HEK293 (cell line): ENCODE data around the gene SEZ6L.
A peak's percentile ranks its signal among the peaks of the same experiment; 100 is the strongest.

Source experiments
- CTCF ChIA-PET: fragments of 350-600 bp; formaldehyde crosslinking; extraction: SDS; loops from one replicate; lab custom pipeline; 2021; ENCODE audit warnings: antibody characterized with exemption; lab: Yijun Ruan, JAX
- POLR2A ChIA-PET: fragments of 300-600 bp; formaldehyde crosslinking; extraction: SDS; loops from one replicate; lab custom pipeline; 2020; ENCODE audit warnings: antibody characterized with exemption, inconsistent platforms; lab: Yijun Ruan, JAX
- H3K27ac ChIP-seq: fragments of 200-500 bp; sonication (Bioruptor generic); 2 replicates; pipeline ENCODE4 v1.5.1; 2014; ENCODE audit warnings: low read depth, low read length, control low read depth, inconsistent platforms; ENCODE audit errors: extremely low read depth
- H3K36me3 ChIP-seq, 2 experiments: fragments of 200-500 bp in 1 of 2; sonication (Bioruptor generic) in 1 of 2; 1 replicate in 1 of 2; 2 replicates in 1 of 2; pipeline ENCODE4 v1.5.1; 2014 to 2017; ENCODE audit warnings: inconsistent platforms in 2 of 2, low read length in 2 of 2; ENCODE audit not compliant: control insufficient read depth in 2 of 2, insufficient read depth in 1 of 2
- H3K4me1 ChIP-seq: fragments of 200-500 bp; sonication (Bioruptor generic); 2 replicates; pipeline ENCODE4 v1.5.1; 2014; ENCODE audit warnings: mild to moderate bottlenecking, low read length, inconsistent platforms; ENCODE audit not compliant: control insufficient read depth, insufficient read depth
- H3K4me3 ChIP-seq: 2 replicates; pipeline ENCODE4 v1.5.1; 2011; ENCODE audit warnings: low read depth, mild to moderate bottlenecking, control low read depth, low read length, moderate library complexity
- H3K9me3 ChIP-seq: fragments of 200-500 bp; sonication (Bioruptor generic); 2 replicates; pipeline ENCODE4 v1.5.1; 2014; ENCODE audit warnings: low read depth, low read length, inconsistent platforms; ENCODE audit not compliant: control insufficient read depth, insufficient read depth
- HOXC10 ChIP-seq: sonication (generic); formaldehyde crosslinking; IDR thresholded peaks from 2 replicates; pipeline ENCODE4 v1.8.1; 2023; ENCODE audit warnings: mild to moderate bottlenecking, missing genetic modification reagents
- OVOL3 ChIP-seq: fragments of 450-650 bp; formaldehyde crosslinking; IDR thresholded peaks from 2 replicates; pipeline ENCODE4 v1.5.1; 2016; ENCODE audit warnings: missing biosample characterization, missing genetic modification characterization
- PATZ1 ChIP-seq: fragments of 450-650 bp; formaldehyde crosslinking; IDR thresholded peaks from 2 replicates; pipeline ENCODE4 v1.5.1; 2016; ENCODE audit warnings: missing biosample characterization, missing genetic modification characterization
- SCRT1 ChIP-seq: fragments of 450-650 bp; formaldehyde crosslinking; IDR thresholded peaks from 2 replicates; pipeline ENCODE4 v1.5.1; 2016; ENCODE audit warnings: missing biosample characterization, missing genetic modification characterization, borderline replicate concordance
- SP3 ChIP-seq: fragments of 450-650 bp; formaldehyde crosslinking; IDR thresholded peaks from 2 replicates; pipeline ENCODE4 v1.5.1; 2016; ENCODE audit warnings: missing biosample characterization, missing genetic modification characterization
- ZEB2 ChIP-seq: fragments of 450-650 bp; formaldehyde crosslinking; IDR thresholded peaks from 2 replicates; pipeline ENCODE4 v1.5.1; 2016; ENCODE audit warnings: missing biosample characterization, missing genetic modification characterization
- ZNF138 ChIP-seq: fragments of 450-650 bp; formaldehyde crosslinking; IDR thresholded peaks from 2 replicates; pipeline ENCODE4 v1.5.1; 2016; ENCODE audit warnings: missing biosample characterization, missing genetic modification characterization, borderline replicate concordance
- ZNF146 ChIP-seq: fragments of 450-650 bp; formaldehyde crosslinking; IDR thresholded peaks from 2 replicates; pipeline ENCODE4 v1.5.1; 2016; ENCODE audit warnings: missing biosample characterization, missing genetic modification characterization
- ZNF18 ChIP-seq: fragments of 450-650 bp; formaldehyde crosslinking; IDR thresholded peaks from 2 replicates; pipeline ENCODE4 v1.5.1; 2016; ENCODE audit warnings: missing biosample characterization, missing genetic modification characterization
- ZNF2 ChIP-seq: fragments of 450-650 bp; formaldehyde crosslinking; IDR thresholded peaks from 2 replicates; pipeline ENCODE4 v1.5.1; 2016; ENCODE audit warnings: missing biosample characterization, missing genetic modification characterization
- ZNF266 ChIP-seq: fragments of 450-650 bp; formaldehyde crosslinking; IDR thresholded peaks from 2 replicates; pipeline ENCODE4 v1.5.1; 2016; ENCODE audit warnings: missing biosample characterization, missing genetic modification characterization, low read depth
- ZNF350 ChIP-seq: fragments of 450-650 bp; formaldehyde crosslinking; IDR thresholded peaks from 2 replicates; pipeline ENCODE4 v1.5.0; 2017; ENCODE audit warnings: missing biosample characterization, mild to moderate bottlenecking, missing genetic modification characterization
- ZNF391 ChIP-seq: fragments of 450-650 bp; formaldehyde crosslinking; IDR thresholded peaks from 2 replicates; pipeline ENCODE4 v1.5.1; 2016; ENCODE audit warnings: low read depth, missing biosample characterization, missing genetic modification characterization, borderline replicate concordance
- ZNF514 ChIP-seq: fragments of 450-650 bp; formaldehyde crosslinking; IDR thresholded peaks from 2 replicates; pipeline ENCODE4 v1.5.1; 2016; ENCODE audit warnings: missing biosample characterization, missing genetic modification characterization
- ZNF521 ChIP-seq: fragments of 450-650 bp; formaldehyde crosslinking; IDR thresholded peaks from 2 replicates; pipeline ENCODE4 v1.5.1; 2017; ENCODE audit warnings: missing biosample characterization, mild to moderate bottlenecking, missing genetic modification characterization
- ZNF555 ChIP-seq: fragments of 450-650 bp; formaldehyde crosslinking; conservative IDR thresholded peaks from 2 replicates; pipeline ENCODE4 v1.5.1; 2017; ENCODE audit warnings: missing biosample characterization, mild to moderate bottlenecking, missing genetic modification characterization, inconsistent platforms
- ZNF600 ChIP-seq: fragments of 450-650 bp; formaldehyde crosslinking; IDR thresholded peaks from 2 replicates; pipeline ENCODE4 v1.5.1; 2016; ENCODE audit warnings: missing biosample characterization, missing genetic modification characterization
- ZNF610 ChIP-seq: fragments of 450-650 bp; formaldehyde crosslinking; IDR thresholded peaks from 2 replicates; pipeline ENCODE4 v1.5.1; 2016; ENCODE audit warnings: missing biosample characterization, missing genetic modification characterization, borderline replicate concordance
- ZNF623 ChIP-seq: fragments of 450-650 bp; formaldehyde crosslinking; IDR thresholded peaks from 2 replicates; pipeline ENCODE4 v1.5.1; 2016; ENCODE audit warnings: missing biosample characterization, missing genetic modification characterization
- ZNF624 ChIP-seq: fragments of 450-650 bp; formaldehyde crosslinking; IDR thresholded peaks from 2 replicates; pipeline ENCODE4 v1.5.1; 2017; ENCODE audit warnings: missing biosample characterization, missing genetic modification characterization
- ZNF76 ChIP-seq: fragments of 450-650 bp; formaldehyde crosslinking; IDR thresholded peaks from 2 replicates; pipeline ENCODE4; 2016; ENCODE audit warnings: low read depth, missing biosample characterization, missing genetic modification characterization, borderline replicate concordance
- ZSCAN4 ChIP-seq: fragments of 450-650 bp; formaldehyde crosslinking; IDR thresholded peaks from 2 replicates; pipeline ENCODE4 v1.5.1; 2017; ENCODE audit warnings: missing biosample characterization, missing genetic modification characterization
- ZXDB ChIP-seq: fragments of 450-650 bp; formaldehyde crosslinking; IDR thresholded peaks from 2 replicates; pipeline ENCODE4 v1.5.1; 2016; ENCODE audit warnings: missing biosample characterization, missing genetic modification characterization

SEZ6L gene

GRCh38 chr22:26283330-26283729, 114.1 kb downstream of the SEZ6L start:
- no peaks in the 10 kb centered on the region for H3K36me3 ChIP-seq

GRCh38 chr22:26285632-26286031, 116.4 kb downstream of the SEZ6L start:
- no peaks in the 10 kb centered on the region for H3K4me1 ChIP-seq
- CTCF ChIA-PET = no interaction called here
- TF ChIP-seq ZNF266 (tag by site-specific recombination) = no peak
- no peak for TF ChIP-seq ZNF514 (tag by site-specific recombination)
- TF ChIP-seq ZNF138 (tag by site-specific recombination) = no peak
- no peak for TF ChIP-seq ZNF391 (tag by site-specific recombination)
- TF ChIP-seq, all 188 proteins: peak for 0
- no peaks in the 10 kb centered on the region for H3K9me3 ChIP-seq
- POLR2A ChIA-PET = no interaction called here
- H3K4me3 ChIP-seq = no peak overlapping the region
- no peaks in the 10 kb centered on the region for H3K36me3 ChIP-seq
- no peak overlapping the region for H3K27ac ChIP-seq

More at GRCh38 chr22:26283330-26283729, 114.1 kb downstream of the SEZ6L start:
- CTCF ChIA-PET = no interaction called here
- Histone ChIP-seq H3K4me3 (no peak overlapping the region), H3K9me3 (no peaks in the 10 kb centered on the region), H3K4me1 (no peaks in the 10 kb centered on the region), H3K27ac (no peak overlapping the region)
- POLR2A ChIA-PET = no interaction called here
- TF ChIP-seq ZNF146 (tag by site-specific recombination) (peak; percentile 51; the same call in 1 of the 2 replicates), ZNF350 (tag by site-specific recombination) (no peak)

GRCh38 chr22:26286091-26286820, 117.0 kb downstream of the SEZ6L start:
- TF ChIP-seq ZSCAN4 (tag by site-specific recombination) (no peak), OVOL3 (tag by site-specific recombination) (no peak), SP3 (no peak), ZNF2 (tag by site-specific recombination) (no peak), ZNF76 (tag by site-specific recombination) (no peak), ZNF521 (no peak)
- Histone ChIP-seq H3K9me3 (no peaks in the 10 kb centered on the region), H3K36me3 (no peaks in the 10 kb centered on the region), H3K4me3 (no peak overlapping the region), H3K4me1 (no peaks in the 10 kb centered on the region), H3K27ac (no peak overlapping the region)
- POLR2A ChIA-PET = no interaction called here
- CTCF ChIA-PET = interaction anchor here (0.6 kb wide), 2 partner anchors 159 to 452 kb away, joined by 3 read pairs; no protein-coding TSS in a partner anchor

- ChIA-PET POLR2A (no interaction called here), CTCF (no interaction called here)
- Histone ChIP-seq H3K27ac (no peak overlapping the region), H3K36me3 (no peaks in the 10 kb centered on the region), H3K9me3 (no peaks in the 10 kb centered on the region), H3K4me1 (no peaks in the 10 kb centered on the region), H3K4me3 (no peak overlapping the region)
- TF ChIP-seq ZNF266 (tag by site-specific recombination) (no peak), ZNF18 (tag by site-specific recombination) (no peak), PATZ1 (tag by site-specific recombination) (no peak), SCRT1 (tag by site-specific recombination) (no peak), ZNF600 (tag by site-specific recombination) (no peak), ZNF624 (tag by site-specific recombination) (no peak), ZNF555 (tag by site-specific recombination) (no peak), ZNF623 (no peak), ZXDB (tag by site-specific recombination) (no peak), ZNF610 (tag by site-specific recombination) (no peak), ZEB2 (tag by site-specific recombination) (no peak), HOXC10 (no peak)
Measured at GRCh38 chr22:26287382-26288225, 118.3 kb downstream of the SEZ6L start.
